ENCODE measurements around the gene SNCAIP. TPM values are rescaled to one million over a fixed set of nuclear protein-coding genes. Genes with fewer than 3 reads are reported as not detected.

SNCAIP gene
- total RNA-seq, 1 experiment from 2014 or later = 1.2 TPM

GRCh38 chr5:122286541-122286940 is 25.5 kb upstream of the SNCAIP start:
- no TSS peak for BruUV-seq (replicated peaks)
- Histone ChIP-seq H3K4me1 (peaks cover under 1% of the 10 kb centered on the region; the same call in 1 of the 2 replicates), H3K27me3 (replicated peaks; ENCODE audit: control insufficient read depth, insufficient read depth, low read length) (no peaks in the 10 kb centered on the region), H3K9me3 (no peaks in the 10 kb centered on the region), H3K4me3 (ENCODE audit: low read depth, low read length) (no peak overlapping the region), H3K36me3 (ENCODE audit: control insufficient read depth, insufficient read depth, low read length) (no peaks in the 10 kb centered on the region)
- no peak overlapping the region for H3K4me3 Mint-ChIP-seq (ENCODE audit: unreplicated experiment)
- CTCF ChIA-PET = no interaction called here
- no peaks in the 10 kb centered on the region for H3K9me3 Mint-ChIP-seq (ENCODE audit: unreplicated experiment)
- DNase-seq = no peak
- intact Hi-C loops (cut with micrococcal nuclease; ENCODE audit: unreplicated experiment) = no loop called here
- TF ChIP-seq, protein P1, sequence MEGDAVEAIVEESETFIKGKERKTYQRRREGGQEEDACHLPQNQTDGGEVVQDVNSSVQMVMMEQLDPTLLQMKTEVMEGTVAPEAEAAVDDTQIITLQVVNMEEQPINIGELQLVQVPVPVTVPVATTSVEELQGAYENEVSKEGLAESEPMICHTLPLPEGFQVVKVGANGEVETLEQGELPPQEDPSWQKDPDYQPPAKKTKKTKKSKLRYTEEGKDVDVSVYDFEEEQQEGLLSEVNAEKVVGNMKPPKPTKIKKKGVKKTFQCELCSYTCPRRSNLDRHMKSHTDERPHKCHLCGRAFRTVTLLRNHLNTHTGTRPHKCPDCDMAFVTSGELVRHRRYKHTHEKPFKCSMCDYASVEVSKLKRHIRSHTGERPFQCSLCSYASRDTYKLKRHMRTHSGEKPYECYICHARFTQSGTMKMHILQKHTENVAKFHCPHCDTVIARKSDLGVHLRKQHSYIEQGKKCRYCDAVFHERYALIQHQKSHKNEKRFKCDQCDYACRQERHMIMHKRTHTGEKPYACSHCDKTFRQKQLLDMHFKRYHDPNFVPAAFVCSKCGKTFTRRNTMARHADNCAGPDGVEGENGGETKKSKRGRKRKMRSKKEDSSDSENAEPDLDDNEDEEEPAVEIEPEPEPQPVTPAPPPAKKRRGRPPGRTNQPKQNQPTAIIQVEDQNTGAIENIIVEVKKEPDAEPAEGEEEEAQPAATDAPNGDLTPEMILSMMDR (IDR thresholded peaks at IDR 0.05; ENCODE audit: insufficient read depth in 1 of 2, low read depth in 1 of 2, low read length in 1 of 2, severe bottlenecking in 1 of 2, unreplicated experiment in 1 of 2) = no peak
- peaks cover 6% of the 10 kb centered on the region for H3K4me1 Mint-ChIP-seq (ENCODE audit: low read depth, unreplicated experiment)
- H3K36me3 Mint-ChIP-seq (ENCODE audit: insufficient read depth, unreplicated experiment) = no peaks in the 10 kb centered on the region
- POLR2A ChIA-PET = no interaction called here
- H3K27ac Mint-ChIP-seq (ENCODE audit: unreplicated experiment) = no peak overlapping the region
- H3K27me3 Mint-ChIP-seq (ENCODE audit: insufficient read depth, unreplicated experiment) = peaks cover 3% of the 10 kb centered on the region

GRCh38 chr5:122287101-122287500 is 24.9 kb upstream of the SNCAIP start:
- no peaks in the 10 kb centered on the region for H3K27me3 ChIP-seq (replicated peaks; ENCODE audit: control insufficient read depth, insufficient read depth, low read length)
- H3K9me3 Mint-ChIP-seq (ENCODE audit: unreplicated experiment) = no peaks in the 10 kb centered on the region
- BruUV-seq (replicated peaks) = no TSS peak
- TF ChIP-seq, protein P1 (IDR thresholded peaks at IDR 0.05; ENCODE audit: insufficient read depth in 1 of 2, low read depth in 1 of 2, low read length in 1 of 2, severe bottlenecking in 1 of 2, unreplicated experiment in 1 of 2) = no peak
- H3K4me3 ChIP-seq (ENCODE audit: low read depth, low read length) = no peak overlapping the region
- H3K36me3 ChIP-seq (ENCODE audit: control insufficient read depth, insufficient read depth, low read length) = no peaks in the 10 kb centered on the region
- H3K4me3 Mint-ChIP-seq (ENCODE audit: unreplicated experiment) = no peak overlapping the region
- peaks cover 6% of the 10 kb centered on the region for H3K4me1 Mint-ChIP-seq (ENCODE audit: low read depth, unreplicated experiment)
- CTCF ChIA-PET = no interaction called here
- H3K36me3 Mint-ChIP-seq (ENCODE audit: insufficient read depth, unreplicated experiment) = no peaks in the 10 kb centered on the region
- DNase-seq = no peak
- H3K27ac Mint-ChIP-seq (ENCODE audit: unreplicated experiment) = no peak overlapping the region
- H3K9me3 ChIP-seq = no peaks in the 10 kb centered on the region
- peaks cover 3% of the 10 kb centered on the region for H3K27me3 Mint-ChIP-seq (ENCODE audit: insufficient read depth, unreplicated experiment)
- intact Hi-C loops (cut with micrococcal nuclease; ENCODE audit: unreplicated experiment) = no loop called here
- POLR2A ChIA-PET = no interaction called here
- peaks cover 6% of the 10 kb centered on the region; the same call in 1 of the 2 replicates for H3K4me1 ChIP-seq

GRCh38 chr5:122291000-122291901 is 20.8 kb upstream of the SNCAIP start:
- Histone ChIP-seq H3K27me3 (replicated peaks; ENCODE audit: control insufficient read depth, insufficient read depth, low read length) (no peaks in the 10 kb centered on the region), H3K36me3 (ENCODE audit: control insufficient read depth, insufficient read depth, low read length) (no peaks in the 10 kb centered on the region), H3K4me3 (ENCODE audit: low read depth, low read length) (no peak overlapping the region), H3K9me3 (peaks cover 5% of the 10 kb centered on the region; the same call in 1 of the 2 replicates), H3K4me1 (peaks cover 22% of the 10 kb centered on the region)
- ChIA-PET CTCF (no interaction called here), POLR2A (no interaction called here)
- peaks cover 9% of the 10 kb centered on the region for H3K9me3 Mint-ChIP-seq (ENCODE audit: unreplicated experiment)
- intact Hi-C loops (cut with micrococcal nuclease; ENCODE audit: unreplicated experiment) = no loop called here
- peaks cover 20% of the 10 kb centered on the region for H3K4me1 Mint-ChIP-seq (ENCODE audit: low read depth, unreplicated experiment)
- DNase-seq = no peak
- BruUV-seq (replicated peaks) = no TSS peak
- no peaks in the 10 kb centered on the region for H3K36me3 Mint-ChIP-seq (ENCODE audit: insufficient read depth, unreplicated experiment)
- H3K4me3 Mint-ChIP-seq (ENCODE audit: unreplicated experiment) = no peak overlapping the region
- H3K27me3 Mint-ChIP-seq (ENCODE audit: insufficient read depth, unreplicated experiment) = no peaks in the 10 kb centered on the region
- no peak overlapping the region for H3K27ac Mint-ChIP-seq (ENCODE audit: unreplicated experiment)
- TF ChIP-seq, protein P1 (IDR thresholded peaks at IDR 0.05; ENCODE audit: insufficient read depth in 1 of 2, low read depth in 1 of 2, low read length in 1 of 2, severe bottlenecking in 1 of 2, unreplicated experiment in 1 of 2) = no peak

Measured in Caco-2 (cell line).